PC-3 (cell line): Measurements from ENCODE around the gene OSBPL9.

Experiments
- EZH2 ChIP-seq: fragments of 300-600 bp; sonication (generic); IDR thresholded peaks from one replicate; pipeline ENCODE4 v1.6.1; 2017; ENCODE audit warnings: antibody characterized with exemption, mild to moderate bottlenecking, low read length; ENCODE audit not compliant: unreplicated experiment
- TF ChIP-seq, protein P1 (sequence below): fragments of 300-600 bp; sonication (generic); conservative IDR thresholded peaks from 2 replicates; pipeline ENCODE4 v1.5.1; 2017; ENCODE audit warnings: antibody characterized with exemption, low read depth, mild to moderate bottlenecking, low read length

DNA sequence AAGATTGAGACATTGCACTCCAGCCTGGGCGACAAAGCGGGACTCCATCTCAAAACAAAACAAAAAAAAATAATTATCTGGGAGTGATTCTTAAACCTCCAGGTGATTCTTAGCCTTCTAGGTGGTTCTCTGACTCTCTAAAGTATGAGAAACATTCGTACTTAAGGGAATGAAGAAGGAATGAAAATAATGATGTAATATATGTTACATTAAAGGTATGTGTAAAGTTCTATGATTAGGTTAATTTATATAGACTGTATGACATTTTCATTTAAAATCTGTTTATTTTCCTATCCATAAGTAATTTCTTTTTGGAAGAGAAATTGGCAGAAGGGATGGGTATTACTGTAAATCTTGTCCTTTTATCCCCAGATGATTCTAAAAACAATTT lies 34.7 kb downstream of the OSBPL9 start:
- TF ChIP-seq, protein P1, sequence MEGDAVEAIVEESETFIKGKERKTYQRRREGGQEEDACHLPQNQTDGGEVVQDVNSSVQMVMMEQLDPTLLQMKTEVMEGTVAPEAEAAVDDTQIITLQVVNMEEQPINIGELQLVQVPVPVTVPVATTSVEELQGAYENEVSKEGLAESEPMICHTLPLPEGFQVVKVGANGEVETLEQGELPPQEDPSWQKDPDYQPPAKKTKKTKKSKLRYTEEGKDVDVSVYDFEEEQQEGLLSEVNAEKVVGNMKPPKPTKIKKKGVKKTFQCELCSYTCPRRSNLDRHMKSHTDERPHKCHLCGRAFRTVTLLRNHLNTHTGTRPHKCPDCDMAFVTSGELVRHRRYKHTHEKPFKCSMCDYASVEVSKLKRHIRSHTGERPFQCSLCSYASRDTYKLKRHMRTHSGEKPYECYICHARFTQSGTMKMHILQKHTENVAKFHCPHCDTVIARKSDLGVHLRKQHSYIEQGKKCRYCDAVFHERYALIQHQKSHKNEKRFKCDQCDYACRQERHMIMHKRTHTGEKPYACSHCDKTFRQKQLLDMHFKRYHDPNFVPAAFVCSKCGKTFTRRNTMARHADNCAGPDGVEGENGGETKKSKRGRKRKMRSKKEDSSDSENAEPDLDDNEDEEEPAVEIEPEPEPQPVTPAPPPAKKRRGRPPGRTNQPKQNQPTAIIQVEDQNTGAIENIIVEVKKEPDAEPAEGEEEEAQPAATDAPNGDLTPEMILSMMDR, result no peak
- no peak for TF ChIP-seq EZH2
